ENCODE measurements around the gene GRAMD1B.

GRCh38 chr11:123547180-123547579, 117.1 kb downstream of the GRAMD1B start:
- TF ChIP-seq, protein P1, sequence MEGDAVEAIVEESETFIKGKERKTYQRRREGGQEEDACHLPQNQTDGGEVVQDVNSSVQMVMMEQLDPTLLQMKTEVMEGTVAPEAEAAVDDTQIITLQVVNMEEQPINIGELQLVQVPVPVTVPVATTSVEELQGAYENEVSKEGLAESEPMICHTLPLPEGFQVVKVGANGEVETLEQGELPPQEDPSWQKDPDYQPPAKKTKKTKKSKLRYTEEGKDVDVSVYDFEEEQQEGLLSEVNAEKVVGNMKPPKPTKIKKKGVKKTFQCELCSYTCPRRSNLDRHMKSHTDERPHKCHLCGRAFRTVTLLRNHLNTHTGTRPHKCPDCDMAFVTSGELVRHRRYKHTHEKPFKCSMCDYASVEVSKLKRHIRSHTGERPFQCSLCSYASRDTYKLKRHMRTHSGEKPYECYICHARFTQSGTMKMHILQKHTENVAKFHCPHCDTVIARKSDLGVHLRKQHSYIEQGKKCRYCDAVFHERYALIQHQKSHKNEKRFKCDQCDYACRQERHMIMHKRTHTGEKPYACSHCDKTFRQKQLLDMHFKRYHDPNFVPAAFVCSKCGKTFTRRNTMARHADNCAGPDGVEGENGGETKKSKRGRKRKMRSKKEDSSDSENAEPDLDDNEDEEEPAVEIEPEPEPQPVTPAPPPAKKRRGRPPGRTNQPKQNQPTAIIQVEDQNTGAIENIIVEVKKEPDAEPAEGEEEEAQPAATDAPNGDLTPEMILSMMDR (IDR thresholded peaks at IDR 0.05): no peak
- no peak for TF ChIP-seq POLR2A (IDR thresholded peaks at IDR 0.05)
- no peak for TF ChIP-seq EP300 (IDR thresholded peaks at IDR 0.05)

Measured in tibial nerve (tissue), 4 donors.